Activated gamma-delta T cell treated with Interleukin-2 at 50 U/mL for 16 hours (primary cell): ENCODE measurements around the gene CCDC8.
"Not testable (repeated sequence)": the region's sequence is repeated elsewhere in the genome, so short reads cannot be mapped to it uniquely, and the experiment has no call there.

ENCODE experiments used
- DNase-seq: peaks from one replicate; pipeline ENCODE4 v3.0.0-alpha.2; 2020

CCDC8 gene

DNA sequence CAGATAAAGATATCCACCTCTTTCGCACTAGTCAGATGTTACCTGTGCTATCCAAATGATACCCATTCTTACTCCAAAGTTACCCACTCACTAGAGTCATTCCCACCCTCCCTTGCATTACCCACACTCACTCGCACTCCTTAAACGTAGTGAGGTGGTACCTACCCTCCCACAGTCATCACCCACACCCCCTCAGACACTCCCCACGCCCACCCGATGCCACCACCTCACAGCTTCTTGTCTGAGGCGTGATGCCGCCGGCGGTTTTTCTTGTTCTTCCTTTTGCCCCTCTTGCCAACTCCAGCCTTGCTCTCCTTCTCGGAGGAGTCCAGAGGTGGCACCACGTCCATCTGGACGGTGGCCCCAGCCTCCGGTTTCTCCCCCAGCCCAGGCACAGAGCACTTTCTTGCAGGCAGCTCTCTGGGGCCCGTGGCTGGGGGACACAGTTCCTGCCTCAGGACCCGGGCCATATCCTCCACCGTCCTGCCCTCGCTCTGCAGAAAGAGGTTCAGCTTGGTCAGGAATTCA is 14.2 kb upstream of the CCDC8 start:
- DNase-seq: no peak

DNA sequence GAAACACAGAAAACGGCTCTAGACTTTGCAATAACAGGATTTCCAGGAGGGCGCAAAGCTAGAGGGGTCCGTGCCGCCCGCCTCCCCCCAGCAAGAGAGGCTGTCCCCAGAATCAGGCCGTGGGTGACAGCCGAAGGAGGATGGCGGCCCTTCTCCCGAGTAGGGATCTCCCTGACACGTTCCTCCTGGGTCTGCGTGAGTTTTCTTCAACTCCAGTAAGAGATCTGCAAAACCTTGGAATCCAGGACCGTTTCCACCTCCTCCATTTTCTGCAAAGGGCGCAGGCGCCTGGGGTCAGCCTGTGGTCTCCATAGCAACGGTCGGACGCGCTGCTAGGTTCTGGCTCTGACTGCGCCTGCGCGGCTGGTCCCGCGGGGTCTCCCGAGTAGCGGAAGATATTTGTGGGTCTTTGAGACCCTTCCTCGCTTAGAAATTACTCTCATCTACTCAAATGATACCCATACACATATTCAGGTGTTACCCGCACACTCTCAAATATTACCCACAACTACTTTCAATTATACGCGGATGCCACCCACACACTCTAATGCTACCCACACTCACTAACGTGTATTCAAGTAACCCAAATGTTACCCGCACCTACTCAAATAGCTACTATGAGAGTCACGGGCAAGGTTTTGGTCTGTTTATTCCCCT is 13.3 kb upstream of the CCDC8 start:
- DNase-seq: no peak

DNA sequence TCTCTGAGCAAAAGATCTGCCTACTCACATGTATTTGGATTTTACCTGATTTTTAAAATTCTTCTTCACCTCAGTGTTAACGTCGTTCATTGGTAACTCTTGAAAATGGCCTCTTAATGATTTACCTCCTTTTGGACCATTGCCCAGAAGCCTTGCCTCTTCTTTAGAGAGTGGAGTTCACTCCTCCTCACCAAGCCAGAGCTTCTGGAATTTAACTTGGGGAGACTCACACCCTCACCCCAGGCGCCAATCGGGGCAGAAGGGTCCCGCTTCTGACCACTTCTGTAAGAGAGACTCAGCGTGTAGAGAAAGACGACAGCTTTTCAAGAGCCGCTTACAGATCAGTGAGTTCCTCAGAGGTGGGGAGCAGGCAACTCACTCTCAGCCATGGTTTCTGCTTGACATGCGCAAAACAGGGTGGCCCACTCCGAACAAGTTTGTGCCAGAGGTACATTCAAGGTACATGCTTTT is 12.7 kb upstream of the CCDC8 start:
- no peak for DNase-seq

DNA sequence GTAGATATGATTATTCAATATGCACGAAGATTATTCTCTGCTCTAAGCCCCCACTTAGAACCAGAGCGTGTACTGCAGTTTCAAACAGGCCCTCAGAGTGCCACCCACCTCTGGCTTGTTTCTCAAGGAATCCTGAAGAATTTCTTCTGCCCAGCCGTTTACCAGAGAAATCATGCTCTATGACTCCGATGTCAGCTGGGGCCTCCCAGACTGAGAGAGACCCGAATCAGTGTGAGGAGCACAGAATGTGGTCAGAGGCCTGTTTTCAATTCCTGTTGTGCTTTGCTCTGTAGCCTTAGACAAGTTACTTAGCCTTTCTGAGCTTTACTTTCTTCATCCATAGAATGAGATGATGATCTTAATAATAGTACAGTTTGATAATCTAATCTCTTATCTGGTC is 9.8 kb upstream of the CCDC8 start:
- DNase-seq: no peak

DNA sequence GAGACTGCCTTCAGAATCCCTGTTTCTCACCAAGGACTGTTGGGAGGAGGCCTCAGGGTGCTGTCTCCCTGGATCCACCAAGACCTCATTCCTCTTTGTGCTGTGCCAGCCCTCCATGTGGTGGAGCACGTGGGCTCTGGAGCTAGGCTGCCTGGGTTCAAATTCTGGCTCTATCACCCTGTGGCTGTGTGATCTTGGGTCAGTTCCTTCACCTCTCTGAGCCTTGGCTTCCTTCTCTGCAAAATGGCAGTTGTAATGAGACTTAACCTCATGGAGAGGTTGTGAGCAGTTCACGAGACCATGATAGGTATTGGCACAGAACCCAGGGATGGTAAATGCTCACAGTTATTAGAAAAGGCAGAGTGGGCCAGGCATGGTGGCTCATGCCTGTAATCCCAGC is 9.0 kb upstream of the CCDC8 start:
- DNase-seq: no peak

DNA sequence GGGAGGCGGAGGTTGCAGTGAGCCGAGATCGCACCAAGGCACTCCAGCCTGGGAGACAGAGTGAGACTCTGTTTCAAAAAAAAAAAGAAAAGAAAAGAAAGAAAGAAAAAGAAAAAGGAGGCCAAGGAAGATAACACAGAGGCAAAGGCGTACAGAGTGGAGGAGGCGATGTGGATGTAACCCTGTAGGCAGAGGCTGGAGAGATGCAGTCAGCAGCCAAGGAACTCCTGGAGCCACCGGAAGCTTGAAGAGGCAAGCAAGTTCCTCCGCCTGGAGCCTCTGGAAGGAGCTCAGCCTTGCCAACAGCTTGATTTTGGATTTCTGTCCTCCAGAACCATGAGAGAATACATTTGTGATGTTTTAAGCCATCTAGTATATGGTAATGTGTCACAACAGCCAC is 6.7 kb upstream of the CCDC8 start:
- DNase-seq: no peak

DNA sequence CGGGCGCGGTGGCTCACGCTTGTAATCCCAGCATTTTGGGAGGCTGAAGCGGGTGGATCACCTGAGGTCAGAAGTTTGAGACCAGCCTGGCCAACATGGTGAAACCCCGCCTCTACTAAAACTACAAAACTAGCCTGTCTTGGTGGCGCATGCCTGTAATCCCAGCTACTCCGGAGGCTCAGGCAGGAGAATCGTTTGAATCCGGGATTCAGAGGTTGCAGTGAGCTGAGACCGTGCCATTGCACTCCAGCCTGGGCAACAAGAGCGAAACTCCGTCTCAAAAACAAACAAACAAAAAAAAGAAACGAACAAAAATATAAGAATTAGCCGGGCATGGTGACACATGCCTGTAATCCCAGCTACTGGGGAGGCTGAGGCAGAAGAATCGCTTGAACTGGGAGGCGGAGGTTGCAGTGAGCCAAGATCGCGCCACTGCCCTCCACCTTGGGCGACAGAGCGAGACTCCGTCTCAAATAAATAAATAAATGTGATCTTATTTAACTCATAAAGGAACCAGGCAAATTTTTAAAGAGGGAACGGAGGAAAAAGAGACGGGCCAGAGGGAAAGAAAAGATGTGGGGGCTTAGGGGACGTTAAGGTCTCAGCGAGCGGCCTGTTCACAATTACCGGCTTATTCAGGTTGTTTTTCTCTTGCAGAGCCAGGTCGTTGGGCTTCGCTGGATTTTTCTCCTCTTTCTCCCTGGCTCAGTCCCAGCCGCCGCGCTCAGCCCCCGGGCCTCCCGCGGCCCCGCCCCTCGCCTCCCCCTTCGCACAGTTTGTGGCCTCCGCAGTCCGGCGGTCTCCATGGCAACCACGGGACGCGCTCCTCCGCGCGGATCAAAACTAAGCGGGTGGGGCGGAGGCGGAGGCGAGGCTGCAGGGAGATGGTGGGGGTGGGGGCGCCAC is 2.7 kb upstream of the CCDC8 start:
- not testable (repeated sequence) for DNase-seq

DNA sequence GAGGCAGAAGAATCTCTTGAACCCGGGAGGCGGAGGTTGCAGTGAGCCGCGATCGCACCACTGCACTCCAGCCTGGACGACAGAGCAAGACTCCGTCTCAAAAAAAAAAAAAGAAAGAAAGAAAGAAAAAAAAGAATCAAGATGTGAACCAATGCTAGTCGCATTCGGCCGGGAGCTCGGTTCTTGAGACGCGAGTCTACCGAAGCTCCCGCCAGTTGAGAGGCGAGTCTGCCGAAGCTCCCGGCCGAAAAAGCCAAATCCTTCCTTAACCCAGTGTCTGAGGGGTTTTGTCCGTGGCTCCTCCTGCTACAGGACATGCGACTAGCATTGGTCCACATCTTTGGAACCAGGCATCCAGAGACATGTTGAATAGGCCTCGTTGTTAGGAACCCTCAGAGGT is 1.5 kb upstream of the CCDC8 start:
- DNase-seq: not testable (repeated sequence)

DNA sequence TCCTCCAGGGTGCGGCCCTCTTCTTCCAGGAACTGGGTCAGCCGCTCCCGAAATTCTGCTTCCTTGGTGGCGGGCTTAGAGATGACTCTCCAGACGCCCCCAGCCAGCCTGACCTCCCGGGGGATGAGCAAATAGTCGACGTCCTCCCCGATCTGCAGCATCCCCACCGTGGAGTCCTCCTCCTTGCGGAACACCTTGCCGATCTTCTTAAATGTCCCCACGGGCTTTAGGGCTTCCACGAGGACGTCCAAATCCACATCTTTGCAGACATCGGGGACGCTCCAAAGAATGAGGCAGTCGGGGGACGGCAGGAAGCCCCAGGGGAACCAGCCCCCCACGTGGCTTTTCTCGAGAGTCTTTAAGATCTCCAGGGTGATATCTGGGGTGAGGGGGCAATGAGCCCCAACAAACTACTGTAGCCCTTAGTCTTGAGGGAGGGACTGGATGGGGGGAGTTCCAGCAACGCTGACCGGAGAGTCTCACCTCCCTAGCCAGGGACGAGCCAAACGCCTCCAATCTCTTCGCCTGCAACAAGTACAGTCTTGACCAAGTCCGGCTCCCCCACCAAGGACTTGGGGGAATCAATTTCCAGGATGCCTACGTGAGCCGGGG is 608 bp downstream of the CCDC8 start:
- DNase-seq: no peak

DNA sequence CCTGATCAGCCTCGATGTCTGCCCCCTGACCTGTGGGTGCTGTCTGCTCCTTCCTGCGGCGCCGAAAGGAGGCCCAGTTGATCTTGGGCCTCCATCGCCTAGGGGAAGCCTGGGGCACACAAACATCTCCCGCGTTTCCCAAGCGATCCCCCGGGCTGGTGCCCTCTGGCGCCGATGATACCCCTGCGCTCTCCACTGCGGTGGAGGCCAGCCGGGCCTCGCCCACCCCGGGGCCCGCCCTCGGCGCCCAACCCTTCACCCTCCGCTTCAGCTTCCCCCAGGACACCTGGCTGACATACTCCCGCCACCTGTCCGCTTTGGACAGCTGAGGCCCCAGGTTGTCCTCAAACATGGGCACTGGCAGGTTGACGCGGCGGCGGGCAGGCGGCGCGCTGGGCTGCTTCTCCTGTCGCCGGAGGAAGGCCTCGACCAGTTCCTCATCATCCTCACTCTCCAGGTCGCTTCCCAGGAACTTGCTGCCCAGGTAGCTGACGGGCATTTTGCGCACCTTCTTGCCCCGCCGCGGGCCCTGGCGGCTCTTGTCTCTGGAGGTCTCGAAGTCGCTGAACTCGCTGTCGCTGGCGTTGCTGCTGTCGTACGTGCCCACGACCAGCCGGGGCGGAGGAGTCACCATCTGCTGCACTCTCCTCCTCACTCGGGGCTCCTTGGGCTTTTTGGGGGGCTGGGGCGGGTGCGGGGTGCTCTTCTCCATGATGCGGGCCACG is 1.3 kb downstream of the CCDC8 start:
- no peak for DNase-seq

DNA sequence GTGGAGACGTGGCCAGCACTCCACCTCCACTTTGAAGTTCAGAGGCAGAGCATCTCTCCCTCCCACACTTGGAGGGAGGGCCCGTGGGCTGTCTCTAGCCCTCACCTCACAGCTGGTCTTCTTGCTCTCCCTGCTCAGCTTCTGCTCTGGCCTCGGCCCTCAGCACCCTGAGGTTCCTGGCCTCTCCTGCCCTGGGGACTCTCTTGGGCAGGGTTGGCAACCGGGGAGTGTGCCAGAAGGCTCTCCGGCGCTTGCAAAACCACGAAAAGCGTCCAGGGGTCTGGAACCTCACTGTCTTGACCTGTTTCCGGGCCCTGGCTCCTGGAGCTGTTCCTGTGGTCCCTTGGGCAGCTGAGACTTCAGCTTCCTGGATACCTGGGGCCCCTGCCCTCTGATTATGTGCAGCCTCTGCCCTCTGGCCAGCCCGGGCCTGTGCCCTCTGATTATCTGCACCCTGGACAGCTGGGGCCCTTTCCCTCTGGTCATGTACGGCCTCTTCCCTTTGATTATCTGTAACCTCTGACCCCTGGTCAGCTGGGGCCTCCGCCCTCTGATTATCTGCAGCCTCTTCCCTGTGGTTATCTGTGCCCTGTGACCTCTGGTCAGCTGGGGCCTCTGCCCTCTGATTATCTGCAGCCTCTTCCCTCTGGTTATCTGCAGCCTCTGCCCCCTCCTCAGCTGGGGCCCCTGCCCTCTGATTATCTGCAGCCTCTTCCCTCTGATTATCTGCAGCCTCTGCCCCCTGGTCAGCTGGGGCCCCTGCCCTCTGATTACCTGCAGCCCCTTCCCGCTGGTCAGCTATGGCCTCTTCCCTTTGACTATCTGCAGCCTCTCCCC is 2.1 kb downstream of the CCDC8 start:
- DNase-seq: no peak

DNA sequence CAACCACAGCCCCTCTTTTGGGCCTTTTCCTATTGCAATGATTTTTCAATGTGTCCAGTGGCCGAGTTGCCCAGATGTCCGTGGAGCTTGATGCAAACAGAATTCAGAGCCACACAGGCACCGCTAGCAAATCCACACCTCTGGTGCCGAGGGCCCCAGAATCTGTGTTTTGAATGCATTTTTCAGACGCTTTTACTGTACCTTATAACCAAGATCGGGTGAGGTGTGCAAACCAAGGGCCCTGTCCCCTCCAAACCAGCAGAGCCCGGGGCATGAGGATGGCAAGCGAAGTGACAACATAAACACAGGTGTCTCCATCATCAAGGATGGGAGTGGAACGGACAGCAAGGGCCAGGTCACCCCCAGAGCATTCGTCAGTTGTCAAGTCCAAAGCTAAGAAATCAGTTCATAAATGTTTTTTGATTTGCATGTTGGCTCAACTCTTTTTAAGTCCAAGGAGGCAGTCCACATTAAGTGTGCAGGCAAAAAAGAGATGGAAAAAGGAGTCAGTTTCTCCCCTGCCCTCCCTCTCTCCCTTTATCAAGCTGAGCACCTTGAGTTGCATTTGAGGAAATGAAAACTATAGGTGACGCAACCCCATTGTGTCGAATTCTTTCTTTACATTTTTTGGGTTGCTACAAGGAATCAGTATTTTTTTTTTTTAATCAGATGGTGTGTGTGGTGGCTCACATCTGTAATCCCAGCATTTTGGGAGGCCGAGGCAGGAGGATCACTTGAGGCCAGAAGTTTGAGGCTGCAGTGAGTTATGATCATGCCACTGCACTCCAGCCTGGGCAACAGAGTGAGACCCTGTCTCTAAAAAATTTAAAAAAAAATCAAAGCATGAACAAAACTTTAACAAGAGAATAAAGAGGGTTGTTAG is 2.9 kb downstream of the CCDC8 start:
- DNase-seq: no peak

DNA sequence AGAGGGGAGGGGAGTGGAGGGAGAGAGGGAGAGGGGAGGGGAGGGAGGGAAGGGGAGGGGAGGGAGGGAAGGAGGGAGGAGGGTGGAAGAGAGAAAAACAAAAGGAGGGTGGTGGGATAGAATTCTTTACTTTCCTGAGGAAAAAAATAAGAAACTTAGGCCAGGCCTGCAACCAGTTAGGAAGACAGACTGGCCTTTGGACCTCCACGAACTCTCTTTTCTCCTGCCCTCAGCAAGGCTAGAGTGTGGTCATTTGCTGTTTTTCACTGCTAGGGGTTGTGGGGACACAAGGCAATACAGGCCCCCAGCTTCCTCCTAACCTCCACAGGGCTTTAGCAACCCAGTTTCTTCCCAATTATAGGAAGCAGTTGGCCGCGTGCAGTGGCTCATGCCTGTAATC is 4.2 kb downstream of the CCDC8 start:
- no peak for DNase-seq

DNA sequence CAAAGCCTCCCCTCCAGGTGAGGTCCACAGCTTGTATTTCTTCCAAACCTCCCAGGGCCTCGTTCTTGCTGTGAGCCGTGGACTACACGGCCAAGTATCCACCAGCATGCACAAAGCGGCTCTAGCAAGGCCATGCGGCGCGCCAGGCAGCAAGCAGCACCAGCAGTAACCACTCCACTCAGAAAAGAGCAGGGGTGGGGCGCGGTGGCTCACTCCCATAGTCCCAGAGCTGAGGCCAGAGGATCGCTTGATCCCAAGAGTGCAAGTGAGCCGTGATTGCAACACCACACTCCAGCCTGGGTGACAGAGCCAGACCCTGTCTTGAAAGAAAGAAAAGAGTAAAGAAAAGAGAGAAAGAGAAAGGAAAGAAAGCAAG is 4.7 kb downstream of the CCDC8 start:
- DNase-seq: no peak

DNA sequence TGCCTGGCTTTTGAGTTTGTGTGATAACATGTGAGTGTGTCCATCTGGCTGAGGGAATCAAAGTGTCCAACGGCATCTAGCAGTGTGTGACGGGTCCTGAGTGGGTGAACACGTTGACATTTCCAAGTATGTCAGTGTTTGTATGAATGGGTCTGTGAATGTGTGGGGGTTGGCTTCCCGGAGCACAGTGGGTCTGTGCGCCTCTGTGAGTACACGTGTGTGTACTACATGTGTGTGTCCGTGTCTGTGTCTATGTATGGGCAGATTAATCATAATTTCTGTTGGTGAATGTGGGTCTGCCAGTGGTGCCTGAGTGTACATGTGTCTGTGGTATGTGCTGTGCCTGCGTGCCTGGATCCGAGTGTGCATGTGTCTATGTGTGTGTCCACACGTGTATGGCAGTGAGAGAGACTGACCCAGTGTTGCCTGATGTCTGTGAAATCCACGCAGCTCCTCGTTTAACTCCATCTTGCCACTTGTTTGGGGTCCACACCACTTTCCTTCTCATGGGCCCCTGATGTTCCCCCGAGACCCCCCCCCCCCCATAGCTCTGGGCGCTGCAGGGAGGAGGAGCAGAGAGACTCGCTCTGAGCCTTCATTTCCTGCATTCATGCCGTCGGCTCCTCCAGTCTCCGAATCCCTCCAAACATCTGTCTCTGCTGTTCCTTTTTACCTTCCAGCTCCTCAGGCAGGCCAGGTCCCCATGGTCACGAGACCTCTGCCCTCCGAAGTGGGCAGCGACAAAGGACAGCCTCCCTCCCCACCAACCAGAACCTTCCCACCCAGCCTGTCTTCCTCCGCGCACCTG is 5.3 kb downstream of the CCDC8 start:
- no peak for DNase-seq

DNA sequence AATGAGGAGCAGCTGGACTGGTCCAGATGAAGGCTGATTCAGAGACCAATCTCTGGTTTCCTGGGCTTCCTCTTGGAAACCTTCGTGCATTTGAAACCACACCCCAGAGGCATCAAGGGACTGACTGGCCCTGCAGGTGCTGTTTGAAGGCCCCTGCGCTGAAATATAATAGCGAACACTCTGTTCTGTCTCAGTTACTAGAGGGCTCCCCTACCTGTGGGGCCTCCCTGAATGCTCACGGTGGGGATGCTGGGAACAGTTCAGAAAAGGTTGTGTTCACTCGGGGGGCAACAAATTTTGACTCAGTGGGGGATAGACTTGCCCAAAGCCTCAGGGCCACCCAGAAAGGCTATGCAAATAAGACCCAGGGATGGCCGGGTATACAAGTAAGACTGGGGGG is 6.4 kb downstream of the CCDC8 start:
- DNase-seq: no peak

DNA sequence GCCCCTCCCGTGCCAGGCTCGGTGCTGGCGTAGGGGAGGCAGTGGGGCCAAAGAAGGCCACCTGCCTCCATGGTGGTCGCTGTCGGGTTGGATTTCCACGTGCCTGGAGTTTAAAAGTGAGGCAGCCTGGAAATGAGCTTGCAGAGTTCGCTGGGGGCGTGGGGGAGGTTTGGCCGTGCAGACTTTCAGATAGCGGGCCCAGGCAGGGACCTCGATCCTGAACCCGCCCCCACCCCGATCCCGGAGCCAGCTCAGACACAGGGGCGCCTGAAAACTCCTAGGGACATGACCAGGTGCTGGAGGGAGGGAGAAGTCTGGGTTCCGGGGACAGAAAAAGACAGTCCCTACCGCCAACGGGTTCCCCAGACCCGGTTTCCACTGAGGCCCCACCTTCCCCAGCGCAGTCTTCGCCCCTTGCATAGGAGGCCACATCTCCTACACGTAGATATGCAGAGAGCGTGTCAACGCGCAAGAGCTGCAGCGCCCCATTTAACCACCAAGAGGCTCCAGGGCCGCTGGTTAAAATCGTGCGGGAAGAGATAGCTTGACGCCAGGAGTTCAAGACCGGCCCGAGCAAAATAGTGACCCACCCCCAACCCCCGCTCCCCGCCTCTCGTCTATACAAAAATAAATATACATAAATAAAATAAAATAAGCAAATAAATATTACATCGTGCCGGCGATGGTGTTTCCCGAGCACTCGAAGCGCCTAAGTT is 8.5 kb downstream of the CCDC8 start:
- no peak for DNase-seq

DNA sequence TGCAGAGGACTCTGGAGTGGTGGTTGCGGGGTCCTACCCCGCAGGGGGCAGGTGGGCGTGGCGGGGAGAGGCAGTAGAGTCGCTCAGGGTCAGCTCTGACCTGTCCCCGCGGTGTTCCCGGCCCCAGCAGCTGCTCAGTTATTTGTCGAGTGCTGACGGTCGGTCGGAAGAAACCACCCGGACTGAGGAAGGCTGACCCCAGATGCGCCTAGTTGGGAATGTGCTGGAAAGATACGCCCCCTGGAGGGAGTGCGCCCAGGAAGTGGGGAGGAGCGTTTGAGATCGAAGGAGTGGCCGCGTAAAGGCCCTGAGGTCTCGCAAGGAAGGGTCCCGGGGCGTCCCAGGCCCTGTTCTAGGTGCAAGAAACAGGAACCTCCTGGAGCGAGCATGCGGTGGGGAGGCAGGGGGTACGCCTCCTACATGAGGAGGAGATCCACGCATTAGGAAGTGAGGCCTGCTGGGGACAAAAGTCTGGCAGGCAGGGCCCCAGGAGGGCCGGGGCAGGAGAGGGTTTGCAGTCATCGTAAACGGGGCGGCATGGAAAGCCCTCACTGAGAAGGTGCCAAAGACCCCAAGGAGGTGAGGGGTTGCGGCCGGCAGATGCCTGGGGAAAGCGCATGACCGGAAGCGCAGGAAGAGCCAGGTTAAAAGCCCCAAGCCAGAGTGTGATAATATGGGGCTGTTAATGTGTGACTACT is 9.2 kb downstream of the CCDC8 start:
- DNase-seq: no peak

DNA sequence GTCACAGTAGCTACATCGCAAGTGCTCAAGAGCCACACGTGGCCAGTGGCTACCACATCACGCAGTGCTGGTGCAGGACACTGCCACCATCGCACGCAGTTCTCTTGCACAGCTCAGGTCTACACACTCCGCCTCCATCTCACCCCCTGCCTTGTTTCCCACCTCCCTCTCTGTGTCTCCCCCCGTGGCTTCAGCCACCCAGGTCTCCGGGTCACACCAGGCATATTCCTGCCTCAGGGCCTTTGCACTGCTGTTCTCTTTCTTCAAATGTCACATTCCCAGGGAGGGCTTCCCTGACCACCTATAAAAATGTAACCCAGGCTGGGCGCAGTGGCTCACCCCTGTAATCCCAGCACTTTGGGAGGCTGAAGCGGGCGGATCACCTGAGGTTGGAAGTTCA is 10.6 kb downstream of the CCDC8 start:
- DNase-seq: no peak
